SU-DHL-6 (cell line): ENCODE data around the gene VANGL2.

Experiments
- H2AFZ ChIP-seq: fragments of 200-600 bp; sonication (generic); 2 replicates; pipeline ENCODE4 v1.6.1; 2014; ENCODE audit warnings: low read depth, mild to moderate bottlenecking, moderate library complexity, mixed read lengths, antibody characterized with exemption, low read length; ENCODE audit not compliant: severe bottlenecking
- H3F3A ChIP-seq: fragments of 200-600 bp; shearing (Covaris generic); 2 replicates; pipeline ENCODE4 v1.6.0; 2016; ENCODE audit warnings: antibody characterized with exemption, mild to moderate bottlenecking; ENCODE audit not compliant: insufficient read depth
- H3K27ac ChIP-seq: fragments of 200-600 bp; sonication (generic); 2 replicates; pipeline ENCODE4 v1.5.1; 2016; ENCODE audit warnings: low read depth, mild to moderate bottlenecking, low read length, moderate library complexity, mixed read lengths
- H3K27me3 ChIP-seq: fragments of 200-600 bp; sonication (generic), shearing (Covaris generic); 2 replicates; pipeline ENCODE4 v1.6.0; 2014; ENCODE audit warnings: mild to moderate bottlenecking, low read length
- H3K36me3 ChIP-seq: fragments of 200-600 bp; sonication (generic); 2 replicates; pipeline ENCODE4 v1.6.1; 2014; ENCODE audit warnings: mild to moderate bottlenecking, low read length, mixed read lengths
- H3K4me2 ChIP-seq: fragments of 300-600, 200-600 bp; shearing (Covaris generic), sonication (generic); 2 replicates; pipeline ENCODE4 v1.6.0; 2014; ENCODE audit warnings: low read length, low read depth, mild to moderate bottlenecking; ENCODE audit not compliant: poor library complexity, severe bottlenecking
- H3K4me3 ChIP-seq: fragments of 200-600 bp; sonication (generic); 2 replicates; pipeline ENCODE4 v1.5.1; 2014; ENCODE audit warnings: antibody characterized with exemption, low read length, mild to moderate bottlenecking, mixed read lengths; ENCODE audit not compliant: insufficient read depth, poor library complexity, severe bottlenecking
- H3K79me2 ChIP-seq: fragments of 200-600 bp; sonication (generic); 2 replicates; pipeline ENCODE4 v1.6.1; 2014; ENCODE audit warnings: mild to moderate bottlenecking, low read length, moderate library complexity; ENCODE audit not compliant: insufficient read depth
- H3K9ac ChIP-seq: fragments of 200-600 bp; sonication (generic); 2 replicates; pipeline ENCODE4 v1.7.0; 2014; ENCODE audit warnings: mild to moderate bottlenecking, low read length
- H3K9me2 ChIP-seq: fragments of 200-600 bp; sonication (generic); replicated peaks from 2 replicates; pipeline ENCODE4 v1.6.1; 2014; ENCODE audit warnings: low read length; ENCODE audit not compliant: insufficient read depth
- H3K9me3 ChIP-seq: fragments of 200-600 bp; sonication (generic); 2 replicates; pipeline ENCODE4 v1.6.1; 2014; ENCODE audit warnings: low read length, mixed read lengths; ENCODE audit not compliant: insufficient read depth
- H4K20me1 ChIP-seq: fragments of 200-600 bp; sonication (generic); 2 replicates; pipeline ENCODE4 v1.6.1; 2014; ENCODE audit warnings: low read depth, mild to moderate bottlenecking, antibody characterized with exemption, low read length, moderate library complexity, mixed read lengths
- CTCF ChIP-seq: fragments of 200-600 bp; sonication (generic); IDR thresholded peaks from one replicate; pipeline ENCODE4 v1.5.1; 2017; ENCODE audit warnings: antibody characterized with exemption, mild to moderate bottlenecking, low read length, moderate library complexity; ENCODE audit not compliant: insufficient read depth, poor library complexity, severe bottlenecking
- EZH2phosphoT487 ChIP-seq: fragments of 200-600 bp; sonication (generic), shearing (Covaris generic); conservative IDR thresholded peaks from 2 replicates; pipeline ENCODE4 v1.6.1; 2018; ENCODE audit warnings: mild to moderate bottlenecking, antibody characterized with exemption, low read length, moderate library complexity, mixed read lengths

VANGL2 gene

GRCh38 chr1:160415696-160416290 lies 15.4 kb downstream of the VANGL2 start:
- Histone ChIP-seq H3K79me2 (no peaks in the 10 kb centered on the region), H3K4me2 (no peak overlapping the region), H3K9me3 (no peaks in the 10 kb centered on the region), H3F3A (no peaks in the 10 kb centered on the region), H4K20me1 (no peaks in the 10 kb centered on the region), H3K27ac (no peak overlapping the region), H3K36me3 (no peaks in the 10 kb centered on the region), H3K27me3 (no peaks in the 10 kb centered on the region), H3K9ac (no peak overlapping the region), H3K4me3 (no peak overlapping the region), H2AFZ (no peak overlapping the region), H3K9me2 (no peaks in the 10 kb centered on the region)
- no peak for TF ChIP-seq EZH2phosphoT487
- no peak for TF ChIP-seq CTCF

GRCh38 chr1:160416369-160416768 lies 16.0 kb downstream of the VANGL2 start:
- no peaks in the 10 kb centered on the region for H3K9me3 ChIP-seq
- H3K4me2 ChIP-seq = no peak overlapping the region
- H3K9me2 ChIP-seq = no peaks in the 10 kb centered on the region
- TF ChIP-seq CTCF (no peak), EZH2phosphoT487 (no peak)
- no peaks in the 10 kb centered on the region for H3K27me3 ChIP-seq
- no peaks in the 10 kb centered on the region for H4K20me1 ChIP-seq
- H3K27ac ChIP-seq = no peak overlapping the region
- no peaks in the 10 kb centered on the region for H3K79me2 ChIP-seq
- H3K9ac ChIP-seq = no peak overlapping the region
- no peak overlapping the region for H3K4me3 ChIP-seq
- no peaks in the 10 kb centered on the region for H3F3A ChIP-seq
- no peaks in the 10 kb centered on the region for H3K36me3 ChIP-seq
- H2AFZ ChIP-seq = no peak overlapping the region

- no peak overlapping the region for H3K4me2 ChIP-seq
Measured at GRCh38 chr1:160418483-160418882, 18.1 kb downstream of the VANGL2 start.

More at GRCh38 chr1:160418483-160418882, 18.1 kb downstream of the VANGL2 start:
- TF ChIP-seq EZH2phosphoT487 (no peak), CTCF (no peak)
- Histone ChIP-seq H3K27me3 (no peaks in the 10 kb centered on the region), H3K27ac (no peak overlapping the region), H3K4me3 (no peak overlapping the region), H2AFZ (no peak overlapping the region), H4K20me1 (no peaks in the 10 kb centered on the region), H3K9me2 (no peaks in the 10 kb centered on the region), H3F3A (no peaks in the 10 kb centered on the region), H3K9me3 (no peaks in the 10 kb centered on the region), H3K79me2 (no peaks in the 10 kb centered on the region), H3K9ac (no peak overlapping the region), H3K36me3 (no peaks in the 10 kb centered on the region)
